ENCODE data around the gene C1orf226.

C1orf226 gene

GRCh38 chr1:162391790-162392563, 10.4 kb downstream of the C1orf226 start:
- peak; percentile 80 for DNase-seq (ENCODE audit: low read depth)
- H3K4me3 ChIP-seq (ENCODE audit: low read depth, low read length): no peak overlapping the region
- peak; percentile 86 for TF ChIP-seq CTCF (conservative IDR thresholded peaks at IDR 0.05; ENCODE audit: low read depth, low read length)

GRCh38 chr1:162396201-162396906, 14.8 kb downstream of the C1orf226 start:
- DNase-seq (ENCODE audit: low read depth): no peak
- TF ChIP-seq CTCF (conservative IDR thresholded peaks at IDR 0.05; ENCODE audit: low read depth, low read length): no peak
- no peak overlapping the region for H3K4me3 ChIP-seq (ENCODE audit: low read depth, low read length)

GRCh38 chr1:162397039-162397448, 15.5 kb downstream of the C1orf226 start:
- peak; percentile 32 for TF ChIP-seq CTCF (conservative IDR thresholded peaks at IDR 0.05; ENCODE audit: low read depth, low read length)
- DNase-seq (ENCODE audit: low read depth): peak; percentile 56
- H3K4me3 ChIP-seq (ENCODE audit: low read depth, low read length): no peak overlapping the region

- DNase-seq (ENCODE audit: low read depth): no peak
- H3K4me3 ChIP-seq (ENCODE audit: low read depth, low read length): no peak overlapping the region
- no peak for TF ChIP-seq CTCF (conservative IDR thresholded peaks at IDR 0.05; ENCODE audit: low read depth, low read length)
Observed at GRCh38 chr1:162397943-162398560, 16.5 kb downstream of the C1orf226 start.

GRCh38 chr1:162398999-162399580, 17.6 kb downstream of the C1orf226 start:
- no peak for DNase-seq (ENCODE audit: low read depth)
- no peak overlapping the region for H3K4me3 ChIP-seq (ENCODE audit: low read depth, low read length)
- no peak for TF ChIP-seq CTCF (conservative IDR thresholded peaks at IDR 0.05; ENCODE audit: low read depth, low read length)

GRCh38 chr1:162400790-162401355, 19.3 kb downstream of the C1orf226 start:
- no peak for TF ChIP-seq CTCF (conservative IDR thresholded peaks at IDR 0.05; ENCODE audit: low read depth, low read length)
- DNase-seq (ENCODE audit: low read depth): no peak
- no peak overlapping the region for H3K4me3 ChIP-seq (ENCODE audit: low read depth, low read length)
